ENCODE data around the gene DMAC1.

Gene DMAC1

DNA sequence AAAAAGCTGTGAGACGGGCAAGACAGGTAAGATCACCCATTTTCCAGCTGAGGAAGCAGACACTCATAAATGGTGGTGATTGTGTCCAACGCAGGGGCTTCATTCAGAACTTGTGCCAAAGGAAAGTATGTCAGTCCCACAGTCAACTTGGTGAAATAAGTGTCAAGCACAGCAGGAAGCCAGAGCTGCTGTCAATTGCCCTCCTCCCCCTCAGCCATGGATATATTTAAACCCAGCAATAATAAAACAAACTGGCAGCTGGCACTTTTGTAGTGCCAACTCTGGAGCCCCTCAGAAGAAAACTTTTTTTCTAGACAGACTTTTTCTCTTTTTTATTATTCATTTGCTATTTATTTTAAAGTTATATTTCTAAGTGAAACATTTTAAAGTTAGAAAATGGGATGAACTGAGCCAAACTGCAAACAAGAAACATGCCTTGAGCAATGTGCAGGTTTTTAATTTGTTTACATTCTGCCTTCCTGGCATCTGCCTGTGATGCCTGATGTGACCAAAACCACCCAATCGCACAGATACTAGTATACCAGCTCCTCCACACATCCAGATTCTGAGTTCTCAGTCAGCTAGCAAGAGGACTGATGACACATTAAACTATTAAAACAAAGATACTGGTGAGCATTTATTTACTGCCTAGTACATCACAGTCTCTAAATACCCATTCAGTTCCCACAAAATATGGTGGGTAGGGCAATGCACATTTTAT lies 17.0 kb downstream of the DMAC1 start:
- peak; percentile 25 for DNase-seq

DNA sequence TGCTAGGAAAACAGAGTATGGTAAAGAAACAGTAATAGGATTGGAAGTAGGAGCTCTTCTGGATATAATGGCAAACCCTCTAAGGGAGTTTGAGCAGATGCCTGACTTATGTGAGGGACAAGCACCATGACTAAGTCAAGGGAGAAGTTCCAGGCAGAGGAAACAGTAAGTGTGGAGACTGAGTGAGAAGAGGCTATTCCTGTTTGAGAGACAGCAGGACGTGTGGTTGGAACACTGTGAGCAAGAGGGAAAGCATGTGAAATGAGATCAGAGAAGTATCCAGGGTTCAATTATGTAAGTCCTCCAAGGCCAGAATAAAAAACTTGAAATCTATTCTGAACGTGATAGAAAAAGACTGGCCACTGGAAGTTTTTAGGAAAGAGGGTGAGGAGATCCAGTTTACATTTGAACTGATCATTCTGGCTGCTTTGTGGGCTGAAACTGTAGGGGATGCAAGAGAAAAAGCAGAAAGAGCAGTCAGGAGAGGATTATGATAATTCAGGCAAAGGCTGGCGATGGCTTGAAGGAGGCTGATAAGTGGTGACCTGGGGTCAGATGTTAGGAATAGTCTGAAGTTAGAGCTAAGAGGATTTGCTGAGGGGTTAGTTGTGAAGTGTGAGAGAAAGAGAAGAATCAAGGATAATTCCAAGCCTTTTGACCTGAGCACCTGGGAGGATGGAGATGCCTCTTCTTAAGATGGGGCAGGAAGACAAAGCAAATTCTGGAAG lies 19.2 kb downstream of the DMAC1 start:
- peak; percentile 7 for DNase-seq

DNA sequence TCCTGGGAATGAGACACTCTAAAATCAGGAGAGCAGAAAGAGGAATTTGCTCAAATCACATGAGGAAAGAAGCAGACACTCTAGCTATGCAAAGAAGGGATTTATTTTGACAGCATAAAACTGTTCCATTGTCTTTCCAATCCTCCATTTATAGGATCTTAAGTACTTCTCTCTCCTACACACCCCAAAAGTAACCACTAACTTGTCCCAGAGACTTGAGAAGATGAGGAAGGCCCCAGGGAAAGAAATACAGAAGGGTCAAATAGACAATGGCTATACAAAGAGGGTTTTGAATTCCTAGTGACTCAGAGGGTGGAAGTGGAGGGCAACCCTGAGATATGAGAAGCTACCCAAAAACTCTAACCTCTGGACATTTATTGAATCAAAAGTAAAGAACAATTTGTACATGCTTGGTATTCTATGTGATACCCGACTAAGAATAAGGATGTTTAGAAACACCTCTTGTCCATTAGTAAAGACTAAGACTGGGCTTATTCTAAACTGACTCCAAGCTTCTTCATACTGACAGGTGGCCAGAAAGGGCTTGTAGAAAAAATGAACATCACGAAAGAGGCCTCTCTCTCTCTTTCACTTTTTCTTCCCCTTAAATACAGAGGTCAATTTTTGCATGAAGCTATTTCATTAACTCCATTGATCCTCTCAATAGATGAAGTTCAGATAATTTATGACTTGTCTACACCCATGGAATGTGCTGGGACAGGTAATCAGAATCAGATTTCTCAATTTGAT lies 20.6 kb downstream of the DMAC1 start:
- DNase-seq, result no peak

DNA sequence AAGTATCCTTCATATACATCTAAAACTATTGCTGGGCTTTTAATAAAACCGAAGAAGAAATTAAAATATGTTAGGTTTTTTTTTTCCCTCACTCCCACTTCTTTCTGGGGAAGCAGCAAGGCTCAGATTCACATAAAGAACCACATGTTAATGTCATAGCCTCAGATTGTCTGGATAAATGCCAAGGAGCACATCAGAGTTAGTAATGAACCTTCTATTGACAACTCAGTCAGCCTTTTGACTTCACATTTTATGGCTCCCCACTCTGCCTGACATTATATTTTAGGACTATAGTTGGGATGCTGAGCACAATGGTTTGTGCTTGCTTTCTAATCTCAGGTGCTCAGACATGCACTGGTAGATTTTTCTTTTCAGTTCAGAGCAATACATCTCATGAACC lies 21.8 kb downstream of the DMAC1 start:
- DNase-seq, result no peak

DNA sequence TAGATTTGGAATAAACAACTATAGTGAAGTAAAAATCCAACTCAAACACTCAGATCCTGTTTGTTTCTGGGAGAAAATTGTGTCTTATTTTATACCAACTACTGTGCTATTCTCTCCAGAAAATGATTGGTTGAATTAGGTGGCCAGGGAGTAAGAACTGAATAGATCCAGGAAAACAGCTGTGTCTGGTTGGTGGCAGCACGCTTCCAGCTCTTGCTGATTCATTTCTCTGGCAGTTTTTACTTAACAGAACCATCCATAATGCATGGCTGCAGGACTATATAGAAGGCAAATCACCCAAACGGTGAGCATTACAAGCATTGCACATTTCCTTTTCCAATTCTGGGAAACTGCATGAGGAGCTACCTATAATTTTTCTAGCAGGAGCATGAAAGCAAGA lies 29.5 kb downstream of the DMAC1 start:
- no peak for DNase-seq

DNA sequence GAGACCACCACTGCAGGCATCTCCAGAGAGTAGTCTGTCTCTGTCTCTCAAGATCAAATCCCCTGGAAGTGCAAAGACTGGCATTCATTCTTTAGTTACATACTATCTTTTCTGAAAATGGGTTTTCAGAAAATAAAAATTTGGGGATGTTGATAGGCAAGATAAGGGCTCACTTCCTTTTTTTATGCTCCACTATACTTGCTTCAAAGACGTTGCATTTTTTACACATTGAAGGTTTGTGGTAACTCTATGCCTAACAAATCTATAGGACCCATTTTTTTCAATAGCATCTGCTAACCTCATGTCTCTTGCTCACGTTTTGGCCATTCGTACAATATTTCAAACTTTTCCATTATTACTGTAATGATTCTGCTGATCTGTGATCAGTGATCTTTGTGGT lies 37.0 kb downstream of the DMAC1 start:
- DNase-seq, result no peak

DNA sequence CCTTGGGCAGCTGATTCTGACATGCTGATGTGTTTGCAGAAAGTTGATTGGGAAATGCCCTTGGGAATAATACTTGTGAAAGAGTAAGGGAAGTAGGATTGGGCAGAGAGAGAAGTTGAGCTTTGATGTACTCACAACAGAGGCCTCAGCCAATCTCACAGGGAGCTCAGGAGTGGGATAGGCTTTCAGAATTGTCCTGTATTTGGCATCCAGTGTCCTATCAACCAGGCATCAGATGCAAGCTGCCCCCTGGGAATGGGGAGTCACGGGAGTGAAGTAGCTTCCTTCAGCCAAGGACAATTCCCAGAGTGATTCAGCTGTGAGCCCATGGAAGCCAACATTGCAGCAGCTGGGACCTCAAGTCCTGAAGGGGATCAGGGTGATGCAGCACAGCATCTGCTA lies 39.6 kb downstream of the DMAC1 start:
- no peak for DNase-seq

DNA sequence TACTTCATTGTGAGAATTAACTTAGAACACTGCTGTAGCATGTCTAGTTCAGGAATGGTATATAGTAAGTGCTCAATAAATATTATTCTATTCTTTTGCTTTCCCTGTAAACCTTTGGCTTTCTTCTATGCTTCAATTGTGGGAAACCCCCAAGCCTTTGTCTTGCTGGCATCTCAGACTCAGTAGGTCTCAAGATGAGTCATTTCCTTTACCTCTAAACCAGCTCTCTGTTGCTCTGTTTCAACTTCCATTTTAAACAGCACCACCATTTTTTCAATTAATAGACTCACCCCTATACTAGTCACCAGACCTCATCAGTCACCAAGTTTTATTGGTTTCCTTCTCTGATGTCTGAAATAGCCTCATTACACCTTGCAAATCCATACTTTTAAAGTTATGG lies 43.5 kb downstream of the DMAC1 start:
- no peak for DNase-seq

DNA sequence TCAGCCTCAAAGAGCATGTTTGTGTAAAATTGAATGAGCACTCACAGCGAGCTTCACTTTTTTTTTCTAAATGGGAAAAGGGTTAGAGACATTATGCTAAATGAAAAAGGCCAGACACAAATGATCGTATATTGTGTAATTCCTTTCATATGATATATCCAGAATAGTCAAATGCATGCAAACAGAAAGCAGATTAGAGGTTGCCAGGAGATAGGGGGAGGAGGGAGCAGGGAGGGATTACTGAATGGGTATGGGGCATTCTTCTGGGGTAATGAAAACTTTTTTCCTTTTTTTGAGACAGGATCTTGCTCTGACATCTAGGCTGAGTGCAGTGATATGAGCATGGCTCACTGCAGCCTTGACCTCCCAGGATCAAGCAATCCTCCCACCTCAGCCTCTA lies 47.1 kb downstream of the DMAC1 start:
- no peak for DNase-seq
